GM12865 (cell line): ENCODE measurements around the gene PITX2.

ENCODE experiments used
- DNase-seq: peaks from one replicate; pipeline ENCODE4 v3.0.0; 2010; ENCODE audit warnings: low read depth
- H3K4me3 ChIP-seq: 2 replicates; pipeline ENCODE4 v1.5.1; 2011; ENCODE audit warnings: mild to moderate bottlenecking, low read depth, low read length, control low read depth
- CTCF ChIP-seq: IDR thresholded peaks from 2 replicates; pipeline ENCODE4 v1.5.1; 2011; ENCODE audit warnings: low read length, control low read depth, low read depth, inconsistent platforms; ENCODE audit not compliant: insufficient read depth; ENCODE audit errors: missing control alignments

The PITX2 gene

GRCh38 chr4:110610620-110610939 lies 12.3 kb downstream of the PITX2 start:
- TF ChIP-seq CTCF, result no peak
- H3K4me3 ChIP-seq, result no peak overlapping the region
- DNase-seq, result no peak

GRCh38 chr4:110609044-110609750 lies 13.7 kb downstream of the PITX2 start:
- no peak for TF ChIP-seq CTCF
- no peak for DNase-seq
- no peak overlapping the region for H3K4me3 ChIP-seq

- no peak for TF ChIP-seq CTCF
- no peak for DNase-seq
- no peak overlapping the region for H3K4me3 ChIP-seq
These were observed 17.8 kb downstream of the PITX2 start for GRCh38 chr4:110605077-110605476.

GRCh38 chr4:110602061-110602460 lies 20.8 kb downstream of the PITX2 start:
- no peak overlapping the region for H3K4me3 ChIP-seq
- TF ChIP-seq CTCF, result no peak
- no peak for DNase-seq

GRCh38 chr4:110597582-110597981 lies 25.3 kb downstream of the PITX2 start:
- DNase-seq, result no peak
- no peak for TF ChIP-seq CTCF
- no peak overlapping the region for H3K4me3 ChIP-seq

GRCh38 chr4:110596431-110596830 lies 26.4 kb downstream of the PITX2 start:
- H3K4me3 ChIP-seq, result no peak overlapping the region
- DNase-seq, result no peak
- TF ChIP-seq CTCF, result no peak

GRCh38 chr4:110595583-110595982 lies 27.3 kb downstream of the PITX2 start:
- TF ChIP-seq CTCF, result no peak
- H3K4me3 ChIP-seq, result no peak overlapping the region
- DNase-seq, result no peak
